Transverse colon (tissue), 4 donors: Measurements from ENCODE around the gene IHH. TPM values are rescaled to one million over a fixed set of nuclear protein-coding genes. Genes with fewer than 3 reads are reported as not detected.
A peak's percentile ranks its signal among the peaks of the same experiment; 100 is the strongest.

Source experiments
- DNase-seq: peaks from one replicate; pipeline ENCODE4 v3.0.0-alpha.2; 2019
- H3K27ac ChIP-seq, 4 donors: fragments of 200-600 bp; sonication (generic); 2 replicates each; pipeline ENCODE4 v1.5.1; 2016 to 2018; ENCODE audit warnings: inconsistent platforms in 4 of 4
- H3K27me3 ChIP-seq: fragments of 200-600 bp; sonication (generic); 2 replicates; pipeline ENCODE4 v1.5.1; 2017; ENCODE audit warnings: inconsistent platforms
- H3K36me3 ChIP-seq, 4 donors: fragments of 200-600 bp; sonication (generic); 2 replicates each; pipeline ENCODE4 v1.5.1; 2017 to 2019; ENCODE audit warnings: inconsistent platforms in 4 of 4
- H3K4me1 ChIP-seq, 4 donors: fragments of 200-600 bp; sonication (generic); 2 replicates each; pipeline ENCODE4 v1.5.1; 2017 to 2020; ENCODE audit warnings: inconsistent platforms in 4 of 4
- H3K4me3 ChIP-seq, 4 donors: fragments of 200-600 bp; sonication (generic); 1 replicate in 1 of 4; 2 replicates in 3 of 4; pipeline versions ENCODE4 v1.5.1 to v1.6.1; 2017 to 2019; ENCODE audit warnings: inconsistent platforms in 4 of 4
- H3K9me3 ChIP-seq, 2 donors: fragments of 200-600 bp; sonication (generic); 2 replicates each; pipeline ENCODE4 v1.5.1; 2017 to 2019; ENCODE audit warnings: inconsistent platforms in 2 of 2
- EP300 ChIP-seq: sonication (generic); formaldehyde crosslinking; IDR thresholded peaks from one replicate; pipeline ENCODE4 v1.6.1; 2017; ENCODE audit warnings: antibody characterized with exemption, low read depth
- POLR2A ChIP-seq: fragments of 450-650 bp; IDR thresholded peaks from one replicate; pipeline ENCODE4 v1.6.1; 2016; ENCODE audit warnings: antibody characterized with exemption, mild to moderate bottlenecking, moderate library complexity
- POLR2AphosphoS5 ChIP-seq, 3 donors: sonication (generic); formaldehyde crosslinking; IDR thresholded peaks; one replicate each; pipeline ENCODE4 v1.6.1; 2016; ENCODE audit warnings: antibody characterized with exemption in 3 of 3
- WGBS, 2 donors: methylation state at CpG; one replicate each; pipeline ENCODE4 v1.1.5; 2018; ENCODE audit warnings: low coverage in 1 of 2; 5-methylcytosine and 5-hydroxymethylcytosine counted together
- in situ Hi-C, 4 donors: fragments of 200-750 bp; cut with MboI; loops; one replicate each; pipeline versions ENCODE4 v1.15.0 to v1.15.1; 2017; ENCODE audit warnings: low sequenced_read_pairs in 3 of 4, low pct_ligation_motif_present in 1 of 4, low pct_unique_long_range_greater_than_20kb in 1 of 4
- intact Hi-C: fragments of 100-400 bp; cut with DNase I; formaldehyde crosslinking; loops from one replicate; pipeline ENCODE4 v1.15.1; 2023; ENCODE audit warnings: low total_unique reads
- total RNA-seq, 4 donors: library from RNA; depleted of rRNA; stranded (reverse); fragments of >200 nt; gene quantifications; one replicate each; pipeline ENCODE4 v1.1.0, GENCODE V29; 2016
- TF ChIP-seq, protein P1 (sequence below), 5 experiments: fragments of 200-600 bp in 3 of 5; fragments of 450-650 bp in 2 of 5; sonication (generic) in 3 of 5; IDR thresholded peaks; 1 replicate in 2 of 5; 2 replicates in 3 of 5; pipeline ENCODE4 v1.5.1; 2016 to 2017; ENCODE audit warnings: antibody characterized with exemption in 5 of 5, inconsistent platforms in 3 of 5, mild to moderate bottlenecking in 2 of 5, moderate library complexity in 1 of 5

Gene IHH
- total RNA-seq, 4 donors from 2014 or later, result 21.1 to 67.4 (median 65.5) TPM

GRCh38 chr2:219073413-219074129, 12.8 kb upstream of the IHH start:
- Histone ChIP-seq H3K36me3 (peaks cover 0 to 30% (median 12%) of the 10 kb centered on the region in 4 donors), H3K9me3 (no peaks in the 10 kb centered on the region), H3K27ac (peak overlapping the region; percentile 31 to 78 (median 63)), H3K27me3 (no peaks in the 10 kb centered on the region), H3K4me3 (no peak overlapping the region), H3K4me1 (peaks cover 5 to 37% (median 19%) of the 10 kb centered on the region in 4 donors)
- TF ChIP-seq, protein P1, sequence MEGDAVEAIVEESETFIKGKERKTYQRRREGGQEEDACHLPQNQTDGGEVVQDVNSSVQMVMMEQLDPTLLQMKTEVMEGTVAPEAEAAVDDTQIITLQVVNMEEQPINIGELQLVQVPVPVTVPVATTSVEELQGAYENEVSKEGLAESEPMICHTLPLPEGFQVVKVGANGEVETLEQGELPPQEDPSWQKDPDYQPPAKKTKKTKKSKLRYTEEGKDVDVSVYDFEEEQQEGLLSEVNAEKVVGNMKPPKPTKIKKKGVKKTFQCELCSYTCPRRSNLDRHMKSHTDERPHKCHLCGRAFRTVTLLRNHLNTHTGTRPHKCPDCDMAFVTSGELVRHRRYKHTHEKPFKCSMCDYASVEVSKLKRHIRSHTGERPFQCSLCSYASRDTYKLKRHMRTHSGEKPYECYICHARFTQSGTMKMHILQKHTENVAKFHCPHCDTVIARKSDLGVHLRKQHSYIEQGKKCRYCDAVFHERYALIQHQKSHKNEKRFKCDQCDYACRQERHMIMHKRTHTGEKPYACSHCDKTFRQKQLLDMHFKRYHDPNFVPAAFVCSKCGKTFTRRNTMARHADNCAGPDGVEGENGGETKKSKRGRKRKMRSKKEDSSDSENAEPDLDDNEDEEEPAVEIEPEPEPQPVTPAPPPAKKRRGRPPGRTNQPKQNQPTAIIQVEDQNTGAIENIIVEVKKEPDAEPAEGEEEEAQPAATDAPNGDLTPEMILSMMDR (IDR thresholded peaks at IDR 0.05), result peak; percentile 54 to 73 (median 60)
- no peak for TF ChIP-seq EP300
- in situ Hi-C loops (no loop called here), intact Hi-C loops (no loop called here)
- DNase-seq, result peak; percentile 68
- 47 to 55% methylated on average over 6 to 14 of the region's 14 CpGs for WGBS, 2 donors

DNA sequence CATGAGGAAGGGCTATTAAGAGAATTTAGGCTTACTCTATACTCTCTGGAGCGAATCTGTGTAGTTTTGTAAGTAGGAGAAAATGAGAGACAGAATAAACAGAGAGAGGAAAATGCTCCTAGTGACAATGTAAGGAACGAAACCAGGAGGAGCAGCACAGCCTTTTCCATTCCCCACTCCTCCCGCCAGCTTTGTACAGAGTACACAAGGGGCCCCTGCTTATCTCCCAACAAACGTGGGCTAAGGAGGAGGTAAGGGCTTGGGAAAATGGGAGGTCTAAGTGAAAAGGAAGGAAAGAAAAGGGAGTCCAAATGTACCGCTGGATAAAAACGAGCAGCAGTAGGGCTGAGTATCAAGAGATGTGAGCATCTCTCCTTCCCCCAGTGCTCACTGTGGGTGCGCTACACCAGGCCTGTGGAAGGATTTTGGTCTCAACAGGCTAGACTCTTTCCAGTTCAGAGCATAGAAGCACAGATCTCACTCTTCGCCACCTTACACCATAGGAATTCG, 12.1 kb upstream of the IHH start:
- intact Hi-C loops (no loop called here), in situ Hi-C loops (no loop called here)
- Histone ChIP-seq H3K36me3 (peaks cover 0 to 28% (median 11%) of the 10 kb centered on the region in 4 donors), H3K4me3 (no peak overlapping the region), H3K4me1 (peaks cover 4 to 30% (median 18%) of the 10 kb centered on the region in 4 donors), H3K27ac (peak overlapping the region in 3 of 4 donors; percentile 64 to 78 (median 74)), H3K9me3 (no peaks in the 10 kb centered on the region), H3K27me3 (no peaks in the 10 kb centered on the region)
- TF ChIP-seq POLR2A (no peak), EP300 (no peak), POLR2AphosphoS5 (IDR thresholded peaks at IDR 0.05) (no peak)
- TF ChIP-seq, protein P1 (IDR thresholded peaks at IDR 0.05), result no peak
- no peak for DNase-seq
- WGBS, 2 donors, result 77 to 83% methylated on average over 5 to 9 of the region's 9 CpGs

DNA sequence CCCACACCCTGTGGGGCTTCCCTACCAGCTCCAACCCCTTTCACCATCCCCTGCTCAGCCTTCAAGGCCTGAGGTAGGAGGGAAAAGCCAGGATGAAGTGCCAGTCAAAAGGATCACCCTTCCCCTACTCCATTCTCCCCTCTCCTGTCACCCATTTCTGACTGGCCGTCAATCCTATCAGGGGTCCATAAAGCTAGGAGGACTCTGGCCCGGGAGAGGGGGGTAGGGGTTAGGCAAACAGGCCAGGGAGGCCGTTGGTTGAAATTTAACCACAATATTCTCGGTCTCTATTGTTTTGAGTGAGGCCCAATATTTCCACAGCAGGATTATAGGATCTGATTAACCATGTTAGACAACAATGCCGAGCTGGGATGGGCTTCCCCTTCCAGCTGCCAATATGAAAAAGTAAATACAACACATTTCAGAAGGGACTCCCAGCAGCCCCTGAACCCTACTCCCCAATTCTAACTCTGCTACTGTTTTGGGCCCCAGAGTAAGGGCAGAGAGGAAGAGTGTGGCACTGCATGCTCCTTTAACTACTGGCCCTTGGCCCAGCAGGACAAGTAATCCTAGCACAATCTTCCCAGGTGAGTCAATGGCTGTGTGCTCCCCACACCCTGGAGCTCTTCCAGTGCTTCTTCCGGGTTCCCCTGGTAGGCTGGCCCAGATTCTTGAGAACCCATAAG, 10.6 kb upstream of the IHH start:
- H3K27me3 ChIP-seq, result no peaks in the 10 kb centered on the region
- 57% methylated on average over 6 of the region's 6 CpGs; no CpG with 5 or more reads in 1 of the 2 donors for WGBS, 2 donors
- in situ Hi-C loops (no loop called here), intact Hi-C loops (no loop called here)
- H3K4me1 ChIP-seq, result peaks cover 4 to 33% (median 18%) of the 10 kb centered on the region in 4 donors
- no peaks in the 10 kb centered on the region for H3K9me3 ChIP-seq
- TF ChIP-seq EP300, result no peak
- TF ChIP-seq POLR2AphosphoS5 (IDR thresholded peaks at IDR 0.05), result peak in 2 of 3 donors; percentile 7 to 64
- peak; percentile 63 for DNase-seq
- no peak overlapping the region for H3K4me3 ChIP-seq
- H3K27ac ChIP-seq, result peak overlapping the region; percentile 64 to 78 (median 70)
- peaks cover 0 to 16% (median 4%) of the 10 kb centered on the region in 4 donors for H3K36me3 ChIP-seq

GRCh38 chr2:219065484-219065883, 4.8 kb upstream of the IHH start:
- Histone ChIP-seq H3K4me3 (no peak overlapping the region), H3K27me3 (peaks cover 30% of the 10 kb centered on the region), H3K9me3 (no peaks in the 10 kb centered on the region), H3K27ac (no peak overlapping the region), H3K4me1 (peaks cover 0 to 12% (median 8%) of the 10 kb centered on the region in 4 donors), H3K36me3 (no peaks in the 10 kb centered on the region)
- 33 to 60% methylated on average over 1 of the region's 1 CpG for WGBS, 2 donors
- in situ Hi-C loops, result loop anchor here in 1 of 4 donors (10.0 kb wide), 1 partner anchor 59 kb away; no protein-coding TSS in a partner anchor
- no peak for DNase-seq
- TF ChIP-seq POLR2A (no peak), POLR2AphosphoS5 (IDR thresholded peaks at IDR 0.05) (no peak), EP300 (no peak)
- TF ChIP-seq, protein P1 (IDR thresholded peaks at IDR 0.05), result no peak
- intact Hi-C loops, result no loop called here
